MG63 (cell line): Measurements from ENCODE around the gene TRIM72. TPM values are rescaled to one million over a fixed set of nuclear protein-coding genes. Genes with fewer than 3 reads are reported as not detected.

Source experiments
- DNase-seq: peaks from one replicate; pipeline ENCODE4 v3.0.0-alpha.2; 2020
- H3K27me3 ChIP-seq: fragments of 250-450 bp; sonication (Bioruptor Pico); 2 replicates; pipeline ENCODE4 v1.5.1; 2020; ENCODE audit warnings: mild to moderate bottlenecking, moderate library complexity
- H3K36me3 ChIP-seq: fragments of 250-450 bp; sonication (Bioruptor Pico); 2 replicates; pipeline ENCODE4 v1.5.1; 2020; ENCODE audit warnings: mild to moderate bottlenecking, moderate library complexity
- H3K4me3 ChIP-seq: fragments of 250-450 bp; sonication (Bioruptor Pico); 2 replicates; pipeline ENCODE4 v1.5.1; 2020; ENCODE audit warnings: mild to moderate bottlenecking, moderate library complexity
- H3K9me3 ChIP-seq: fragments of 250-450 bp; sonication (Bioruptor Pico); 2 replicates; pipeline ENCODE4 v1.5.1; 2020; ENCODE audit warnings: mild to moderate bottlenecking, moderate library complexity
- total RNA-seq: library from RNA; depleted of rRNA; stranded (reverse); fragments of >200 nt; shearing (Covaris generic); gene quantifications from 2 replicates; pipeline ENCODE4 v1.2.3, GENCODE V29; 2014; ENCODE audit warnings: low replicate concordance

TRIM72 gene
- total RNA-seq, 1 experiment from 2014 or later = not detected

- Histone ChIP-seq H3K27me3 (no peaks in the 10 kb centered on the region), H3K9me3 (no peaks in the 10 kb centered on the region), H3K36me3 (peaks cover 38% of the 10 kb centered on the region), H3K4me3 (no peak overlapping the region)
- no peak for DNase-seq
Observed at GRCh38 chr16:31201582-31202413, 12.1 kb upstream of the TRIM72 start.

GRCh38 chr16:31202414-31203375 is 11.2 kb upstream of the TRIM72 start, which contains the start of gene PYCARD:
PYCARD (minus strand) TSS chr16:31202760; CDS start chr16:31202690, 70 bp downstream.
- no peak for DNase-seq
- Histone ChIP-seq H3K27me3 (no peaks in the 10 kb centered on the region), H3K4me3 (no peak within 1 kb of the TSS), H3K36me3 (peaks cover 31% of the 10 kb centered on the region), H3K9me3 (no peaks in the 10 kb centered on the region)

DNA sequence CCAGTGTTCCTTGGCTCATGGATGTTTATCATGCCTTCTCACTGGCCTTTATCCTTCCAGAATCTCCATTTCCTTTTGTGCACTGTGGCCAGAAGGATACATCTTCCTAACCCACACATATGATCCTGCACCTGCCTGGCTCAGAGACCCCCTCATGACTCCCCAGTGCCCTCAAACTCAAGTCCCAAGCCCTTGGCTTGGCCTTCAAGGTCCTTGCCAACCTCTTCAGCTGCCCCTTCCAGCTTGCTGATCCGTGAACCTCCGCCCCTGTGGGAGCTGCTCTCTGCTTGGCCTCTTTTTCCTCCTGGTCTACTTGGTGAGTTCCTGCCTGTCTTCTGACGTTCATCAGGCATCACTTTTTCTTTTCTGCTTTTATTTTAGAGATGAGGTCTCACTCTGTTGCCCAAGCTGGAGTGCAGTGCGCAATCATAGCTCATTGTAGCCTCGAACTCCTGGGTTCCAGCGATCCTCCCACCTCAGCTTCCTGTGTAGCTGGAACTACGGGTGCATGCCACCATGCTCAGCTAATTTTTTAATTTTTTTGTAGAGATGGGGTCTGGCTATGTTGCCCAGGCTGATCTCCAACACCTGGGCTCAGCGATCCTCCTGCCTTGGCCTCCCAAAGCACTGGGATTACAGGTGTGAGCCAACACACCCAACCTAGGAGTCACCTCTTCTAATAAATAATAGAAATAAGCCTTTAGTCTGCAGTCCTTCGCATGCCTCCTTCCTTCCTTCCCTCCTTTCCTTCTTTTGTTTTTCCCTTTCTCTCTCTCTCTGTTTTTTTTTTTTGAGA is 8.8 kb upstream of the TRIM72 start:
- peaks cover 9% of the 10 kb centered on the region; the same call in 1 of the 2 replicates for H3K36me3 ChIP-seq
- H3K27me3 ChIP-seq = no peaks in the 10 kb centered on the region
- H3K9me3 ChIP-seq = no peaks in the 10 kb centered on the region
- H3K4me3 ChIP-seq = no peak overlapping the region
- DNase-seq = no peak

GRCh38 chr16:31206776-31207175 is 7.1 kb upstream of the TRIM72 start:
- H3K27me3 ChIP-seq = no peaks in the 10 kb centered on the region
- H3K4me3 ChIP-seq = no peak overlapping the region
- H3K36me3 ChIP-seq = no peaks in the 10 kb centered on the region; the same call in 1 of the 2 replicates
- DNase-seq = no peak
- no peaks in the 10 kb centered on the region for H3K9me3 ChIP-seq

DNA sequence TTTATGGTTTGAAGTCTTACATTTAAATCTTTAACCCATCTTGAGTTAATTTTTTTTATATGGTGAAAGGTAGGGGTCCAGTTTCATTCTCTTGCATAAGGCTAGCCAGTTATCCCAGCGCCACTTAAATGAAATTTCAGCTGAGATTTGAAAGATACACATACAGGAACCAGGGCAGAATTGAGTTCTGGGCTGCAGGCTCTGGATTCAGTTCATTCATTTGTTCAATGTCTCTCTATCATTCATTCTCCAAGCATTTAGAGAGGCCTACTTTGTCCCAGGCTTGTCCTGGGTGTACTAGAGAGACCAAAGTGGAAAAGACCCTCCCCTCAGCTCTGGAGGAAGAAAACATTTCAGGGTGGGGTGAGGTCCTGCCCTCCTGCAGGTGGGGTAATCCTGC is 577 bp upstream of the TRIM72 start:
- Histone ChIP-seq H3K27me3 (peaks cover 11% of the 10 kb centered on the region; the same call in 1 of the 2 replicates), H3K36me3 (no peaks in the 10 kb centered on the region), H3K9me3 (no peaks in the 10 kb centered on the region), H3K4me3 (no peak overlapping the region)
- DNase-seq = no peak

GRCh38 chr16:31214708-31215286 is 878 bp downstream of the TRIM72 start:
- DNase-seq = no peak
- Histone ChIP-seq H3K4me3 (no peak overlapping the region; the same call in none of the 2 replicates), H3K9me3 (no peaks in the 10 kb centered on the region), H3K36me3 (no peaks in the 10 kb centered on the region), H3K27me3 (peaks cover 11% of the 10 kb centered on the region; the same call in 1 of the 2 replicates)

- peak overlapping the region; percentile 39 for H3K4me3 ChIP-seq
- peak; percentile 68 for DNase-seq
- peaks cover 11% of the 10 kb centered on the region; the same call in 1 of the 2 replicates for H3K27me3 ChIP-seq
- no peaks in the 10 kb centered on the region for H3K36me3 ChIP-seq
- H3K9me3 ChIP-seq = no peaks in the 10 kb centered on the region
Observed at GRCh38 chr16:31215287-31216162, 1.6 kb downstream of the TRIM72 start.

GRCh38 chr16:31216422-31217135 is 2.7 kb downstream of the TRIM72 start, which contains the start of gene PYDC1:
PYDC1 (minus strand) TSS chr16:31217135; CDS start chr16:31217028, 107 bp downstream.
- H3K9me3 ChIP-seq = no peaks in the 10 kb centered on the region
- no peaks in the 10 kb centered on the region for H3K36me3 ChIP-seq
- no peak for DNase-seq
- no peak within 1 kb of the TSS for H3K4me3 ChIP-seq
- peaks cover 11% of the 10 kb centered on the region; the same call in 1 of the 2 replicates for H3K27me3 ChIP-seq

- Histone ChIP-seq H3K9me3 (no peaks in the 10 kb centered on the region), H3K4me3 (no peak overlapping the region), H3K36me3 (no peaks in the 10 kb centered on the region), H3K27me3 (peaks cover 11% of the 10 kb centered on the region; the same call in 1 of the 2 replicates)
- DNase-seq = no peak
Observed at GRCh38 chr16:31217136-31217530, 3.2 kb downstream of the TRIM72 start.

GRCh38 chr16:31219154-31219741 is 5.3 kb downstream of the TRIM72 start:
- Histone ChIP-seq H3K36me3 (no peaks in the 10 kb centered on the region), H3K4me3 (no peak overlapping the region), H3K27me3 (peaks cover 11% of the 10 kb centered on the region; the same call in 1 of the 2 replicates), H3K9me3 (no peaks in the 10 kb centered on the region)
- no peak for DNase-seq

DNA sequence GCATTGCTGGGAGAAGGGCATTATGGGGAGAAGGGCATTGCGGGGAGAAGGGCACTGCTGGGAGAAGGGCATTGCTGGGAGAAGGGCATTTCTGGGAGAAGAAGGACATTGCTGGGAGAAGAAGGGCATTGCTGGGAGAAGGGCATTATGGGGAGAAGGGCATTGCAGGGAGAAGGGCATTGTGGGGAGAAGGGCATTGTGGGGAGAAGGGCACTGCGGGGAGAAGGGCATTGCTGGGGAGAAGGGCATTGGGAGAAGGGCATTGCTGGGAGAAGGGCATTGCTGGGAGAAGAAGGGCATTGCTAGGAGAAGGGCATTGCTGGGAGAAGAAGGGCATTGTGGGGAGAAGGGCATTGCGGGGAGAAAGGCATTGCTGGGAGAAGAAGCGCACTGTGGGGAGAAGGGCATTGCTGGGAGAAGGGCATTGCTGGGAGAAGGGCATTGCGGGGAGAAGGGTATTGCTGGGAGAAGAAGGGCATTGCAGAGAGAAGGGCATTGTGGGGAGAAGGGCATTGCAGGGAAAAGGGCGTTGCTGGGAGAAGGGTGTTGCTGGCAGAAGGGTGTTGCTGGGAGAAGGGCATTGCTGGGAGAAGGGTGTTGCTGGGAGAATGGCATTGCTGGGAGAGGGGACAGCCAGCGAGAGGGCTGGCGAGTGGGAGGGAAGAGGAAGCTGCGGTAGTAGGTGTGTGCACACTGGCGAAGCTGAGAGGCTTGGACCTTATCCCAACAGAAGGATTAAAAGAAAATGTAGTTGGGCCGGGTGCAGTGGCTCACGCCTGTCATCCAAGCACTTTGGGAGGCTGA is 7.6 kb downstream of the TRIM72 start:
- H3K9me3 ChIP-seq = no peaks in the 10 kb centered on the region
- H3K4me3 ChIP-seq = no peak overlapping the region
- H3K27me3 ChIP-seq = peaks cover 4% of the 10 kb centered on the region; the same call in 1 of the 2 replicates
- DNase-seq = no peak
- no peaks in the 10 kb centered on the region for H3K36me3 ChIP-seq

DNA sequence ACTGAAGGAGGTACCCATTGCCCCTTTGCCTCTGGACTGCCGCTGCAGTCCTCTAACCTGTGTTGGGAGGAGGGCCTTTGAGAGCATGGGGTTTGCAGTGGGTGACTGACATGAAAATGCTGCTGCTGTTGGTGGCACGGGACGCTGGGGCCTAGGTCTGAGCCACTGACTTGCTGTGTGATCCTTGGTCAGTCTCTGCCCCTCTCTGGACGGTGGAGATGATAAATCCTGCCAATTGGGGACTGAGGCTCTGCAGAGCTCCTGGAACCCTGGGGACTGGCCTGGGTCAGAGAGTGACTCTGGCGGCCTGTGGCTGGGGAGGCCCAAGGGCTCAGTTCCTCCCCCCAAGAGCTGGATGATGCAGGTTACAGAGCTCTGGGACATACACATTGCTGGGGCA is 9.1 kb downstream of the TRIM72 start:
- no peak for DNase-seq
- Histone ChIP-seq H3K4me3 (no peak overlapping the region), H3K36me3 (no peaks in the 10 kb centered on the region), H3K9me3 (no peaks in the 10 kb centered on the region), H3K27me3 (no peaks in the 10 kb centered on the region)

DNA sequence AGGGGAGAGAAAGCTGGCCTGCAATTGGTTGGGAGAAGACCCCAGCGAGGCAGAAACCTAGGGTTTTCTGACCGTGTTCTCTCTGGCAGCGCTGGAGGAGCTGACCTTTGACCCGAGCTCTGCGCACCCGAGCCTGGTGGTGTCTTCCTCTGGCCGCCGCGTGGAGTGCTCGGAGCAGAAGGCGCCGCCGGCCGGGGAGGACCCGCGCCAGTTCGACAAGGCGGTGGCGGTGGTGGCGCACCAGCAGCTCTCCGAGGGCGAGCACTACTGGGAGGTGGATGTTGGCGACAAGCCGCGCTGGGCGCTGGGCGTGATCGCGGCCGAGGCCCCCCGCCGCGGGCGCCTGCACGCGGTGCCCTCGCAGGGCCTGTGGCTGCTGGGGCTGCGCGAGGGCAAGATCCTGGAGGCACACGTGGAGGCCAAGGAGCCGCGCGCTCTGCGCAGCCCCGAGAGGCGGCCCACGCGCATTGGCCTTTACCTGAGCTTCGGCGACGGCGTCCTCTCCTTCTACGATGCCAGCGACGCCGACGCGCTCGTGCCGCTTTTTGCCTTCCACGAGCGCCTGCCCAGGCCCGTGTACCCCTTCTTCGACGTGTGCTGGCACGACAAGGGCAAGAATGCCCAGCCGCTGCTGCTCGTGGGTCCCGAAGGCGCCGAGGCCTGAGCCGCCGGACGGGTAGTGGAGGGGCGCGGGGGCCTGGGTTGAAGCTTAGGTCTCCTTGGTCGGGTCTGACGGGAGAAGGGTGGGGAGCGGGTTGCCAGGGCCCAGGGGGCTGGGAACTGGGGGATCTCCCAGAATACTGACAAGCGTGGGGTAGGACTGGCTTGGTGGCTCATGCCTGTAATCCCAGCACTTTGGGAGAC is 10.4 kb downstream of the TRIM72 start:
- H3K9me3 ChIP-seq = no peaks in the 10 kb centered on the region
- H3K36me3 ChIP-seq = no peaks in the 10 kb centered on the region
- DNase-seq = no peak
- H3K4me3 ChIP-seq = no peak overlapping the region
- H3K27me3 ChIP-seq = no peaks in the 10 kb centered on the region
